ENCODE results near the gene CAMP. TPM values are rescaled to one million over a fixed set of nuclear protein-coding genes. Genes with fewer than 3 reads are reported as not detected.

Gene CAMP
- total RNA-seq, 1 experiment from 2014 or later, result not detected

DNA sequence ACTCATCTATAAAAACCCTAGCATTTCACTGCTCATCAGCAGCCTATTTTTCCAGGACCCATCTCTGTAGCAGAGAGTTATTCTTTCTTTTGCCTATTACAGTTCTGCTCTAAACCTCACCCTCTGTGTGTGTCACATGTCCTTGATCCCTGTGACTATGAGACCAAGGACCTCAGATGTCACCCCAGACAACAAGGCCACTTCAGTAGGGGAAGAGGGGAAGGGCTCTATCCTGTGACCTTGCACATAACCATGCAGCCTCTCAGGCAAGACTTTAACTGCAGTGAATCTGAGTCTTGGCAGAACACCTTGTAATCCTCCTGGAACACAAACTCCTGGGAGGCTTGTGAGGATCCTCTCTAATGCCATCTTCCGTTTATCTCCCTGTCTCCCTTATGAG lies 13.2 kb downstream of the CAMP start:
- intact Hi-C loops (cut with micrococcal nuclease; ENCODE audit: unreplicated experiment), result no loop called here
- Mint-ChIP-seq H3K9me3 (ENCODE audit: low read depth, unreplicated experiment) (no peaks in the 10 kb centered on the region), H3K36me3 (ENCODE audit: insufficient read depth, unreplicated experiment) (peaks cover 8% of the 10 kb centered on the region)

DNA sequence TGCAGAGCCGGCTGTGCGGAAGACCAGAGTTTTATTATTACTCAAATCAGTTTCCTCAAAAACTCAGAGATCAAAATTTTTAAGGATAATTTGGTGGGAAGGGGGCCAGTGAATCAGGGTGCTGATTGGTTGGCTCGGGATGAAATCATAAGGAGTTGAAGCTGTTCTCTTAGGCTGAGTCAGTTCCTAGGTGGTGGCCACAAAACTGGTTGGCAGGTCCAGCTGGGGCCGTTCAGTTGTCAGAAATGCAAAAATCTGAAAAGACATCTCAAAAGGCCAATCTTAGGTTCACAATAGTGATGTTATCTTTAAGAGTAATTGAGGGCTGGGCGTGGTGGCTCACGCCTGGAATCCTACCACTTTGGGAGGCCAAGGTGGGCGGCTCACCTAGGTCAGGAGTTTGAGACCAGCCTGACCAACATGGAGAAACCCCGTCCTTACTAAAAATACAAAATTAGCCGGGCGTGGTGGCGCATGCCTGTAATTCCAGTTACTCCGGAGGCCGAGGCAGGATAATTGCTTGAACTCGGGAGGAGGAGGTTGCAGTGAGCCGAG lies 15.3 kb downstream of the CAMP start:
- intact Hi-C loops (cut with micrococcal nuclease; ENCODE audit: unreplicated experiment), result no loop called here
- Mint-ChIP-seq H3K27ac (ENCODE audit: unreplicated experiment) (no peak overlapping the region), H3K4me3 (ENCODE audit: low read depth, unreplicated experiment) (no peak overlapping the region), H3K4me1 (ENCODE audit: low read depth, unreplicated experiment) (no peaks in the 10 kb centered on the region), H3K36me3 (ENCODE audit: insufficient read depth, unreplicated experiment) (peaks cover 8% of the 10 kb centered on the region), H3K27me3 (ENCODE audit: unreplicated experiment) (no peaks in the 10 kb centered on the region), H3K9me3 (ENCODE audit: low read depth, unreplicated experiment) (no peaks in the 10 kb centered on the region)
- no TSS peak for BruUV-seq (replicated peaks)
- CTCF ChIA-PET, result interaction anchor here (0.7 kb wide), 1 partner anchor 168 kb away, joined by 4 read pairs; no protein-coding TSS in a partner anchor
- DNase-seq, result no peak
- TF ChIP-seq, protein P1, sequence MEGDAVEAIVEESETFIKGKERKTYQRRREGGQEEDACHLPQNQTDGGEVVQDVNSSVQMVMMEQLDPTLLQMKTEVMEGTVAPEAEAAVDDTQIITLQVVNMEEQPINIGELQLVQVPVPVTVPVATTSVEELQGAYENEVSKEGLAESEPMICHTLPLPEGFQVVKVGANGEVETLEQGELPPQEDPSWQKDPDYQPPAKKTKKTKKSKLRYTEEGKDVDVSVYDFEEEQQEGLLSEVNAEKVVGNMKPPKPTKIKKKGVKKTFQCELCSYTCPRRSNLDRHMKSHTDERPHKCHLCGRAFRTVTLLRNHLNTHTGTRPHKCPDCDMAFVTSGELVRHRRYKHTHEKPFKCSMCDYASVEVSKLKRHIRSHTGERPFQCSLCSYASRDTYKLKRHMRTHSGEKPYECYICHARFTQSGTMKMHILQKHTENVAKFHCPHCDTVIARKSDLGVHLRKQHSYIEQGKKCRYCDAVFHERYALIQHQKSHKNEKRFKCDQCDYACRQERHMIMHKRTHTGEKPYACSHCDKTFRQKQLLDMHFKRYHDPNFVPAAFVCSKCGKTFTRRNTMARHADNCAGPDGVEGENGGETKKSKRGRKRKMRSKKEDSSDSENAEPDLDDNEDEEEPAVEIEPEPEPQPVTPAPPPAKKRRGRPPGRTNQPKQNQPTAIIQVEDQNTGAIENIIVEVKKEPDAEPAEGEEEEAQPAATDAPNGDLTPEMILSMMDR (IDR thresholded peaks at IDR 0.05; ENCODE audit: unreplicated experiment), result no peak

More for the DNA sequence above, 13.2 kb downstream of the CAMP start:
- DNase-seq, result no peak
- TF ChIP-seq, protein P1 (IDR thresholded peaks at IDR 0.05; ENCODE audit: unreplicated experiment), result no peak
- BruUV-seq (replicated peaks), result no TSS peak
- CTCF ChIA-PET, result interaction anchor here (0.7 to 1.5 kb wide), 2 partner anchors 32 to 200 kb away, joined by 3 to 4 read pairs; no protein-coding TSS in a partner anchor
- no peaks in the 10 kb centered on the region for H3K27me3 Mint-ChIP-seq (ENCODE audit: unreplicated experiment)
- H3K27ac Mint-ChIP-seq (ENCODE audit: unreplicated experiment), result no peak overlapping the region
- H3K4me3 Mint-ChIP-seq (ENCODE audit: low read depth, unreplicated experiment), result no peak overlapping the region
- H3K4me1 Mint-ChIP-seq (ENCODE audit: low read depth, unreplicated experiment), result peaks cover 14% of the 10 kb centered on the region

DNA sequence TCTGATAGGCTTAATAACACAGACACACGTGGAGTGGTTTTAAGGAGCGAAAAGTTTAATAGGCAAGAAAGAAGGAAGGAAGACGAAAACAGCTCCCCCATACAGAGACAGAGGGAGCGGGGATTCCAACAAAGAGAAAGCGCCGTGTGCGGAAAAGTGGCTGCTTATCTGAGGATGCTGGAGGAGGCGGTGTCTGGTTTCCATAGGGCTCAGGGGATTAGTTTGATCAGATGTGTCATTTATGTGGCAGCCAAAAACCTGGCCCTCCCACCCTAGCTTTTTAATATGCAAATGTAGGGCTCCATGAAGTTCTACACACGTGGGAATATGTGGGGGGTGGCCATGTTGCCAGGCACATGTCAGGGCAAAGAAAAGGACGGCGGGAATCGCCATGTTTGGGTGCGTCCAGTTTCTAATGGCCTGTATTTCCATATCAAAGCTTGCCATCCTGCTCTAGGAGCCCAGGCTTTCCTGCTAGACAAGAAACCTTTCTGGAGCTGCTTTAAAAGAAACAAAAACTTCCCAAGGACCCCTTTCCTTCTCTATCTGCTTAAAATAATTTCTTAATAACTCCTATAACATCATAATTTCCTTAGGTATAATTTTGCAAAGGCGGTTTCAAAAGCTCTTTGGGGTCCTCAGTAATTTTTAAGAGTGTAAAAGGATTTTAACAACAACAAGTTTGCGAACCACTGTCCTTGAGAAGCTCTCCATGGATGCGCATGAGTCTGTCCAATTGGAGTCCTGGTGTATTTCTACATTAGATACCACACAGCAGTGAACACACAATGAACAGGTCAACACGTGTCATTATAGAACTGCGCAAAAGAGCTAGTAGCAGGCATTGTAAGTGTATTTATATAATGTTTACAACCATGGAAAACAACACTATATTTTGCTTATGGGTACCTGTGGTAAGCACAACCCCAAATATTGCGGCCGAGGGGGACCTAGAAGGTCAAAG lies 17.0 kb downstream of the CAMP start:
- no TSS peak for BruUV-seq (replicated peaks)
- Mint-ChIP-seq H3K27me3 (ENCODE audit: unreplicated experiment) (no peaks in the 10 kb centered on the region), H3K36me3 (ENCODE audit: insufficient read depth, unreplicated experiment) (peaks cover 8% of the 10 kb centered on the region), H3K27ac (ENCODE audit: unreplicated experiment) (peak overlapping the region; percentile 63), H3K9me3 (ENCODE audit: low read depth, unreplicated experiment) (no peaks in the 10 kb centered on the region), H3K4me3 (ENCODE audit: low read depth, unreplicated experiment) (peak overlapping the region; percentile 86), H3K4me1 (ENCODE audit: low read depth, unreplicated experiment) (no peaks in the 10 kb centered on the region)
- TF ChIP-seq, protein P1 (IDR thresholded peaks at IDR 0.05; ENCODE audit: unreplicated experiment), result no peak
- CTCF ChIA-PET, result interaction anchor here (1.0 to 2.2 kb wide), 3 partner anchors 15 to 196 kb away, joined by 4 to 7 read pairs (median 5); no protein-coding TSS in a partner anchor
- intact Hi-C loops (cut with micrococcal nuclease; ENCODE audit: unreplicated experiment), result no loop called here
- no peak for DNase-seq

DNA sequence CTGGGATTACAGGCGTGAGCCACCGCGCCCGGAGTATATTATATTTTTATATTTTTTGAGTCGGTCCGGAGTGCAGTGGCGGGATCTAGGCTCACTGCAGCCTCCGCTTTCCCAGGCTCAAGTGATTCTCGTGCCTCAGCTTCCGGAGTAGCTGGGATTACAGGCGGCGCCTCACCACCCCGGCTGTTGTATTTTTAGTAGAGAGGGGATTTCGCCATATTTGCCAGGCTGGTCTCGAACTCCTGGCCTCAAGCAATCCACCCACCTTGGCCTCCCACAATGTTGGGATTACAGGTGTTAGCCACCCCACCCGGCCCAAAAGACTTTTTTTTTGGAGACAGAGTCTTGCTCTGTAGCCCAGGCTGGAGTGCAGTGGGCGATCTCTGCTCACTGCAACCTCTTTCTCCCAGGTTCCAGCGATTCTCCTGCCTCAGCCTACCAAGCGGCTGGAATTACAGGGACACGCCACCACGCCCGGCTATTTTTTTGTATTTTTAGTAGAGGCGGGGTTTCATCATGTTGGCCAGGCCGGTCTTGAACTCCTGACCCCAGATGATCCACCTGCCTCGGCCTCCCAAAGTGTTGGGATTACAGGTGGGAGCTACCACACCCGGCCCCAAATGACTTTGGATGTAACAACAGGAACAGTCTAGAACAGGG lies 18.6 kb downstream of the CAMP start:
- H3K4me1 Mint-ChIP-seq (ENCODE audit: low read depth, unreplicated experiment), result no peaks in the 10 kb centered on the region
- H3K36me3 Mint-ChIP-seq (ENCODE audit: insufficient read depth, unreplicated experiment), result peaks cover 8% of the 10 kb centered on the region
- CTCF ChIA-PET, result interaction anchor here (0.6 kb wide), 1 partner anchor 428 kb away, joined by 4 read pairs; no protein-coding TSS in a partner anchor
- H3K27me3 Mint-ChIP-seq (ENCODE audit: unreplicated experiment), result no peaks in the 10 kb centered on the region
- intact Hi-C loops (cut with micrococcal nuclease; ENCODE audit: unreplicated experiment), result no loop called here
- H3K4me3 Mint-ChIP-seq (ENCODE audit: low read depth, unreplicated experiment), result peak overlapping the region; percentile 86
- no peak overlapping the region for H3K27ac Mint-ChIP-seq (ENCODE audit: unreplicated experiment)
- no peaks in the 10 kb centered on the region for H3K9me3 Mint-ChIP-seq (ENCODE audit: low read depth, unreplicated experiment)
- TF ChIP-seq, protein P1 (IDR thresholded peaks at IDR 0.05; ENCODE audit: unreplicated experiment), result no peak
- no peak for DNase-seq
- no TSS peak for BruUV-seq (replicated peaks)

Measured in Calu3 (cell line).